DND-41 (cell line): ENCODE results near the gene XCL1.

Experiments
- ATAC-seq: fragments of 200-7000 bp; cut with Tn5 transposase; 3 replicates; pipeline ENCODE4 v1.9.1; 2021; ENCODE audit warnings: low read depth; ENCODE audit not compliant: insufficient read depth
- DNase-seq: peaks from one replicate; pipeline ENCODE4 v3.0.0-alpha.2; 2020
- H2AFZ ChIP-seq: 2 replicates; pipeline ENCODE4 v1.6.0; 2012; ENCODE audit warnings: low read depth, low read length
- H3K27ac ChIP-seq: 2 replicates; pipeline ENCODE4 v1.5.1; 2012; ENCODE audit warnings: low read length, inconsistent platforms
- H3K27me3 ChIP-seq: fragments of 200-600 bp; sonication (generic); 2 replicates; pipeline ENCODE4 v1.6.0; 2012; ENCODE audit warnings: low read length, mild to moderate bottlenecking, inconsistent platforms; ENCODE audit not compliant: insufficient read depth, poor library complexity
- H3K36me3 ChIP-seq: 2 replicates; pipeline ENCODE4 v1.5.1; 2012; ENCODE audit warnings: low read length, inconsistent platforms; ENCODE audit not compliant: insufficient read depth
- H3K4me1 ChIP-seq: 2 replicates; pipeline ENCODE4 v1.5.1; 2012; ENCODE audit warnings: mild to moderate bottlenecking, low read length; ENCODE audit not compliant: insufficient read depth
- H3K4me2 ChIP-seq: 2 replicates; pipeline ENCODE4 v1.6.0; 2012; ENCODE audit warnings: mild to moderate bottlenecking, moderate library complexity, low read length, inconsistent platforms; ENCODE audit not compliant: insufficient read depth
- H3K4me3 ChIP-seq, 2 experiments: fragments of 200-600 bp in 1 of 2; shearing (Covaris generic) in 1 of 2; 2 replicates each; pipeline ENCODE4 v1.5.1; 2012 to 2016; ENCODE audit warnings: inconsistent platforms in 2 of 2, low read length in 2 of 2, mild to moderate bottlenecking in 2 of 2, low read depth in 1 of 2, moderate library complexity in 1 of 2
- H3K79me2 ChIP-seq: 2 replicates; pipeline ENCODE4 v1.6.0; 2012; ENCODE audit warnings: low read length, inconsistent platforms; ENCODE audit not compliant: insufficient read depth
- H3K9ac ChIP-seq: 2 replicates; pipeline ENCODE4 v1.6.0; 2012; ENCODE audit warnings: low read depth, mild to moderate bottlenecking, inconsistent platforms, low read length, moderate library complexity
- H3K9me3 ChIP-seq: 2 replicates; pipeline ENCODE4 v1.5.1; 2012; ENCODE audit warnings: low read length, moderate library complexity, mild to moderate bottlenecking, inconsistent platforms; ENCODE audit not compliant: insufficient read depth, severe bottlenecking
- H4K20me1 ChIP-seq: 2 replicates; pipeline ENCODE4 v1.6.0; 2012; ENCODE audit warnings: low read length; ENCODE audit not compliant: insufficient read depth
- CTCF ChIP-seq: IDR thresholded peaks from 2 replicates; pipeline ENCODE4 v1.5.1; 2012; ENCODE audit warnings: borderline replicate concordance, low read length, moderate library complexity, mild to moderate bottlenecking; ENCODE audit not compliant: poor library complexity, severe bottlenecking; ENCODE audit errors: extremely low read depth
- EZH2 ChIP-seq: IDR thresholded peaks from 3 replicates; pipeline ENCODE4 v1.6.1; 2012; ENCODE audit warnings: borderline replicate concordance, low read depth, mild to moderate bottlenecking, moderate library complexity, low read length, inconsistent platforms; ENCODE audit not compliant: severe bottlenecking

Gene XCL1

GRCh38 chr1:168617974-168618750 is 41.8 kb downstream of the XCL1 start:
- Histone ChIP-seq H3K27ac (no peak overlapping the region), H3K27me3 (no peaks in the 10 kb centered on the region), H3K9me3 (no peaks in the 10 kb centered on the region), H2AFZ (no peak overlapping the region), H3K4me1 (no peaks in the 10 kb centered on the region), H3K79me2 (no peaks in the 10 kb centered on the region), H3K36me3 (no peaks in the 10 kb centered on the region), H3K9ac (no peak overlapping the region), H4K20me1 (no peaks in the 10 kb centered on the region), H3K4me2 (no peak overlapping the region), H3K4me3 (no peak overlapping the region)
- DNase-seq (no peak), ATAC-seq (no peak)
- no peak for TF ChIP-seq EZH2
- no peak for TF ChIP-seq CTCF

- H3K4me3 ChIP-seq, result no peak overlapping the region
- no peaks in the 10 kb centered on the region for H3K9me3 ChIP-seq
- no peak overlapping the region for H3K27ac ChIP-seq
- no peaks in the 10 kb centered on the region for H3K79me2 ChIP-seq
- TF ChIP-seq EZH2 (no peak), CTCF (no peak)
- no peaks in the 10 kb centered on the region for H3K36me3 ChIP-seq
- no peak overlapping the region for H3K4me2 ChIP-seq
- H3K9ac ChIP-seq, result no peak overlapping the region
- H3K27me3 ChIP-seq, result no peaks in the 10 kb centered on the region
- ATAC-seq (no peak), DNase-seq (no peak)
- H2AFZ ChIP-seq, result no peak overlapping the region
- no peaks in the 10 kb centered on the region for H3K4me1 ChIP-seq
- H4K20me1 ChIP-seq, result no peaks in the 10 kb centered on the region
These were observed 42.5 kb downstream of the XCL1 start for GRCh38 chr1:168618886-168619285.

GRCh38 chr1:168621356-168621755 is 45.0 kb downstream of the XCL1 start:
- H3K27ac ChIP-seq, result no peak overlapping the region
- no peaks in the 10 kb centered on the region for H3K4me1 ChIP-seq
- no peaks in the 10 kb centered on the region for H3K79me2 ChIP-seq
- H3K27me3 ChIP-seq, result no peaks in the 10 kb centered on the region
- H3K4me3 ChIP-seq, result no peak overlapping the region
- no peak overlapping the region for H3K9ac ChIP-seq
- H4K20me1 ChIP-seq, result no peaks in the 10 kb centered on the region
- H2AFZ ChIP-seq, result no peak overlapping the region
- no peak for TF ChIP-seq CTCF
- H3K9me3 ChIP-seq, result no peaks in the 10 kb centered on the region
- ATAC-seq (no peak), DNase-seq (no peak)
- H3K36me3 ChIP-seq, result no peaks in the 10 kb centered on the region
- H3K4me2 ChIP-seq, result no peak overlapping the region
